ENCODE data around the gene KDM2A. TPM values are rescaled to one million over a fixed set of nuclear protein-coding genes. Genes with fewer than 3 reads are reported as not detected.

KDM2A gene
- total RNA-seq, 1 donor from 2014 or later, result 119 TPM

GRCh38 chr11:67299471-67300191 lies 180.6 kb downstream of the KDM2A start:
- Mint-ChIP-seq H3K27me3 (ENCODE audit: insufficient read depth) (no peaks in the 10 kb centered on the region), H3K4me1 (ENCODE audit: low read depth) (peaks cover 21% of the 10 kb centered on the region), H3K27ac (no peak overlapping the region), H3K4me3 (no peak overlapping the region), H3K36me3 (ENCODE audit: low read depth) (peaks cover 34% of the 10 kb centered on the region), H3K9me3 (peaks cover 15% of the 10 kb centered on the region)
- DNase-seq (ENCODE audit: low spot score), result no peak
- intact Hi-C loops (cut with micrococcal nuclease), result no loop called here

GRCh38 chr11:67300256-67300755 lies 181.2 kb downstream of the KDM2A start:
- H3K4me3 Mint-ChIP-seq, result no peak overlapping the region
- H3K27ac Mint-ChIP-seq, result no peak overlapping the region
- no peak for DNase-seq (ENCODE audit: low spot score)
- H3K9me3 Mint-ChIP-seq, result peaks cover 15% of the 10 kb centered on the region
- intact Hi-C loops (cut with micrococcal nuclease), result no loop called here
- H3K4me1 Mint-ChIP-seq (ENCODE audit: low read depth), result peaks cover 23% of the 10 kb centered on the region
- no peaks in the 10 kb centered on the region for H3K27me3 Mint-ChIP-seq (ENCODE audit: insufficient read depth)
- H3K36me3 Mint-ChIP-seq (ENCODE audit: low read depth), result peaks cover 31% of the 10 kb centered on the region

GRCh38 chr11:67300756-67301312 lies 181.8 kb downstream of the KDM2A start:
- intact Hi-C loops (cut with micrococcal nuclease), result no loop called here
- DNase-seq (ENCODE audit: low spot score), result no peak
- Mint-ChIP-seq H3K4me3 (no peak overlapping the region), H3K27me3 (ENCODE audit: insufficient read depth) (no peaks in the 10 kb centered on the region), H3K36me3 (ENCODE audit: low read depth) (peaks cover 29% of the 10 kb centered on the region), H3K9me3 (peaks cover 12% of the 10 kb centered on the region), H3K4me1 (ENCODE audit: low read depth) (peaks cover 23% of the 10 kb centered on the region), H3K27ac (no peak overlapping the region)

GRCh38 chr11:67301313-67301921 lies 182.4 kb downstream of the KDM2A start:
- H3K27me3 Mint-ChIP-seq (ENCODE audit: insufficient read depth), result no peaks in the 10 kb centered on the region

GRCh38 chr11:67301951-67302516 lies 183.0 kb downstream of the KDM2A start:
- Mint-ChIP-seq H3K4me3 (peak overlapping the region; percentile 15), H3K27me3 (ENCODE audit: insufficient read depth) (no peaks in the 10 kb centered on the region), H3K27ac (no peak overlapping the region), H3K9me3 (peaks cover 1% of the 10 kb centered on the region), H3K36me3 (ENCODE audit: low read depth) (peaks cover 17% of the 10 kb centered on the region), H3K4me1 (ENCODE audit: low read depth) (peaks cover 14% of the 10 kb centered on the region)
- intact Hi-C loops (cut with micrococcal nuclease), result loop anchor here (2.0 kb wide), 2 partner anchors 13 to 15 kb away; partner anchors contain the start of gene ANKRD13D
- DNase-seq (ENCODE audit: low spot score), result no peak

More at GRCh38 chr11:67301313-67301921, 182.4 kb downstream of the KDM2A start:
- Mint-ChIP-seq H3K27ac (no peak overlapping the region), H3K9me3 (peaks cover 6% of the 10 kb centered on the region), H3K4me3 (no peak overlapping the region), H3K4me1 (ENCODE audit: low read depth) (peaks cover 19% of the 10 kb centered on the region), H3K36me3 (ENCODE audit: low read depth) (peaks cover 23% of the 10 kb centered on the region)
- DNase-seq (ENCODE audit: low spot score), result no peak
- intact Hi-C loops (cut with micrococcal nuclease), result no loop called here

- Mint-ChIP-seq H3K9me3 (no peaks in the 10 kb centered on the region), H3K27me3 (ENCODE audit: insufficient read depth) (no peaks in the 10 kb centered on the region), H3K4me3 (peak overlapping the region; percentile 15), H3K36me3 (ENCODE audit: low read depth) (peaks cover 16% of the 10 kb centered on the region), H3K4me1 (ENCODE audit: low read depth) (peaks cover 12% of the 10 kb centered on the region), H3K27ac (no peak overlapping the region)
- intact Hi-C loops (cut with micrococcal nuclease), result loop anchor here (1.0 to 2.0 kb wide), 3 partner anchors 9 to 14 kb away; partner anchors contain the start of gene ANKRD13D
- DNase-seq (ENCODE audit: low spot score), result no peak
These were observed 183.6 kb downstream of the KDM2A start for GRCh38 chr11:67302571-67303131.

- Mint-ChIP-seq H3K36me3 (ENCODE audit: low read depth) (peaks cover 13% of the 10 kb centered on the region), H3K27ac (no peak within 1 kb of the TSS), H3K4me3 (peak within 1 kb of the TSS; percentile 15), H3K27me3 (ENCODE audit: insufficient read depth) (no peaks in the 10 kb centered on the region), H3K4me1 (ENCODE audit: low read depth) (peaks cover 11% of the 10 kb centered on the region), H3K9me3 (no peaks in the 10 kb centered on the region)
- DNase-seq (ENCODE audit: low spot score), result no peak
- intact Hi-C loops (cut with micrococcal nuclease), result loop anchor here (1.0 to 2.0 kb wide), 3 partner anchors 10 to 14 kb away; partner anchors contain the start of gene ANKRD13D
These were observed 184.2 kb downstream of the KDM2A start, which contains the start of gene SSH3 for GRCh38 chr11:67303132-67303834. SSH3 (plus strand) TSS chr11:67303530; CDS start chr11:67303626, 96 bp downstream.

GRCh38 chr11:67303835-67304411 lies 184.9 kb downstream of the KDM2A start:
- intact Hi-C loops (cut with micrococcal nuclease), result loop anchor here (1.0 to 2.0 kb wide), 3 partner anchors 11 to 15 kb away; partner anchors contain the start of gene ANKRD13D
- H3K4me3 Mint-ChIP-seq, result no peak overlapping the region
- peaks cover 5% of the 10 kb centered on the region for H3K4me1 Mint-ChIP-seq (ENCODE audit: low read depth)
- no peaks in the 10 kb centered on the region for H3K27me3 Mint-ChIP-seq (ENCODE audit: insufficient read depth)
- no peak for DNase-seq (ENCODE audit: low spot score)
- peaks cover 7% of the 10 kb centered on the region for H3K36me3 Mint-ChIP-seq (ENCODE audit: low read depth)
- no peaks in the 10 kb centered on the region for H3K9me3 Mint-ChIP-seq
- H3K27ac Mint-ChIP-seq, result no peak overlapping the region

- peaks cover 5% of the 10 kb centered on the region for H3K4me1 Mint-ChIP-seq (ENCODE audit: low read depth)
- H3K36me3 Mint-ChIP-seq (ENCODE audit: low read depth), result peaks cover 6% of the 10 kb centered on the region
- no peaks in the 10 kb centered on the region for H3K9me3 Mint-ChIP-seq
- no peak overlapping the region for H3K27ac Mint-ChIP-seq
- DNase-seq (ENCODE audit: low spot score), result no peak
- no peaks in the 10 kb centered on the region for H3K27me3 Mint-ChIP-seq (ENCODE audit: insufficient read depth)
- intact Hi-C loops (cut with micrococcal nuclease), result no loop called here
- no peak overlapping the region for H3K4me3 Mint-ChIP-seq
These were observed 185.5 kb downstream of the KDM2A start for GRCh38 chr11:67304511-67305113.

- DNase-seq (ENCODE audit: low spot score), result no peak
- Mint-ChIP-seq H3K4me1 (ENCODE audit: low read depth) (peaks cover 11% of the 10 kb centered on the region), H3K9me3 (no peaks in the 10 kb centered on the region), H3K27ac (no peak overlapping the region), H3K27me3 (ENCODE audit: insufficient read depth) (no peaks in the 10 kb centered on the region), H3K4me3 (no peak overlapping the region), H3K36me3 (ENCODE audit: low read depth) (peaks cover 3% of the 10 kb centered on the region)
- intact Hi-C loops (cut with micrococcal nuclease), result no loop called here
These were observed 187.9 kb downstream of the KDM2A start for GRCh38 chr11:67306769-67307544.

GRCh38 chr11:67307545-67308001 lies 188.5 kb downstream of the KDM2A start:
- intact Hi-C loops (cut with micrococcal nuclease), result no loop called here

More at GRCh38 chr11:67307545-67308001, 188.5 kb downstream of the KDM2A start:
- no peak for DNase-seq (ENCODE audit: low spot score)
- H3K27me3 Mint-ChIP-seq (ENCODE audit: insufficient read depth), result no peaks in the 10 kb centered on the region
- peaks cover 17% of the 10 kb centered on the region for H3K4me1 Mint-ChIP-seq (ENCODE audit: low read depth)
- no peak overlapping the region for H3K4me3 Mint-ChIP-seq
- no peaks in the 10 kb centered on the region for H3K9me3 Mint-ChIP-seq
- H3K27ac Mint-ChIP-seq, result no peak overlapping the region
- H3K36me3 Mint-ChIP-seq (ENCODE audit: low read depth), result peaks cover 7% of the 10 kb centered on the region
